Stimulated activated CD8-positive, alpha-beta memory T cell treated with anti-CD3 and anti-CD28 coated beads, Interleukin-7, amount 100 ng/mL, for 1 hour (primary cell): ENCODE data around the gene ELAVL1.
"Not testable (repeated sequence)": the region's sequence is repeated elsewhere in the genome, so short reads cannot be mapped to it uniquely, and the experiment has no call there.

ENCODE experiments used
- DNase-seq, 2 donors: peaks; one replicate each; pipeline ENCODE4 v3.0.0-alpha.2; 2020; ENCODE audit warnings: low read depth in 2 of 2

ELAVL1 gene

GRCh38 chr19:7968796-7969554 lies 36.5 kb downstream of the ELAVL1 start:
- no peak for DNase-seq

GRCh38 chr19:7968008-7968795 lies 37.2 kb downstream of the ELAVL1 start:
- DNase-seq: no peak

DNA sequence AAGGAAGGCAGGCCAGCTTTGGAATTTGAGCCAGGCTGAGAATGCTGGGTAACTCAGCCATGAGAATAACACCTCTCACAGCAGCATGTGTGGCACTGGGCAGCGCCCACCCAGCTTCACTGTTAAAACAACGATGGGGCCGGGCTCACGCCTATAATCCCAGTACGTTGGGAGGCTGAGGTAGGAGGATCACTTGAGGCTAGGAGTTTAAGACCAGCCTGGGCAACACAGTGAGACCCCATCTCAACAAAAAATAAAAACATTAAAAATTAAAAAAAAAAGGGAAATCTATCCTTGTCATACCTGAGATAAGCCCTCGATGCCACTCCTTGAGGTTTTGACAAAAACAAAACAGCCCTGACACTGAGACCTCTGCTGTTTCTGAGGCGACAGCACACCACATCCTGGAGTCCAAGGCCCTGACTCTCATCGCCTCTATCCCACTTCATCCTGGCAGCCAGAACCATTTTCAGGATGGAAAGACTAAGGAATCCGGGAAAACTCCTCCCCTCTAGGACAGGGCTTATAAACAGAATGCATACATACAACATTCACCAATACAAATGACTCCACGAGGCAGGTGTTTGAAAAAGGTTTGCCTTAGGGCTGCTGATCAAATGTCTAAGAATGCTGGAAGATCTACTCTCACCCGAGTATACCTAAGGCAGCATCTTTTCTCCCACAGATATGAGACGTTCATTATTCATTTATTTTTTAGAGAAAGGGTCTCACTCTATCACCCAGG lies 39.3 kb downstream of the ELAVL1 start:
- DNase-seq: no peak

- DNase-seq: no peak
Measured at GRCh38 chr19:7965259-7965841, 40.1 kb downstream of the ELAVL1 start.

GRCh38 chr19:7963566-7963965 lies 41.9 kb downstream of the ELAVL1 start:
- no peak for DNase-seq

- no peak for DNase-seq
Measured at GRCh38 chr19:7962644-7963268, 42.7 kb downstream of the ELAVL1 start.

GRCh38 chr19:7961920-7962626 lies 43.4 kb downstream of the ELAVL1 start:
- DNase-seq: no peak

DNA sequence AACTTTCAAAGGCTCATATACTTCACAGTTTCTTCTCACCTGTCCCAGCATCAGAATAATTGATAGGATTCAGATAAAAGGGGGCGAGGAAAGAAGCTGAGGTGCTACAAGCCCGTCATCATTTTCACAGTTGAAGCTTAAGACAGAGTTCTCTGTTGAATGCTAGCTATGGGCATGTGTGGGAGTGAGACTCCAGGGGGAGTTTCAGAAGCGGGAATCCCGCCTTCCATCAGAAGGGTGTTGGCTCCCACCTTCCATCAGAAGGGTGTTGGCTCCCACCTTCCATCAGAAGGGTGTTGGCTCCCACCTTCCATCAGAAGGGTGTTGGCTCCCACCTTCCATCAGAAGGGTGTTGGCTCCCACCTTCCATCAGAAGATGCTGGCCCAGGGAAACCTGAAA lies 44.4 kb downstream of the ELAVL1 start:
- not testable (repeated sequence) for DNase-seq

DNA sequence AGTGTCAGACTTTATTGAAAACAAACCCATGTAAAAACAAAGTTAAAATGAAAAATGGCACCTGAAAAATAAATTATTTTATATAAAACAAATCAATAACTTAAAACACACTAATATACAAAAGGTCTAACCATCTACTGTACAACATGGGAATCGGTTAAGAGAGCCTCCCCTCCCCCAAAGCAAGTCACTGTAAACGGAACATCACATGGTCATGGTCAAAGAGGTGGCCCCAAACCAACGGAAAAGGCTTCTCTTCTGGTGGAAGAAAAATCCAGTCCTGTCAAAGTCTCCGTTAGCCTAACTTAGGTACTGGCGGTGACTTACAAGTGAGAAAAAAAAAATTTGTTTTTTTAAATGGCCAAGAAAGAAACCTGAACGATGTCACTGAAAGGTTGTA lies 46.2 kb downstream of the ELAVL1 start:
- DNase-seq: no peak

DNA sequence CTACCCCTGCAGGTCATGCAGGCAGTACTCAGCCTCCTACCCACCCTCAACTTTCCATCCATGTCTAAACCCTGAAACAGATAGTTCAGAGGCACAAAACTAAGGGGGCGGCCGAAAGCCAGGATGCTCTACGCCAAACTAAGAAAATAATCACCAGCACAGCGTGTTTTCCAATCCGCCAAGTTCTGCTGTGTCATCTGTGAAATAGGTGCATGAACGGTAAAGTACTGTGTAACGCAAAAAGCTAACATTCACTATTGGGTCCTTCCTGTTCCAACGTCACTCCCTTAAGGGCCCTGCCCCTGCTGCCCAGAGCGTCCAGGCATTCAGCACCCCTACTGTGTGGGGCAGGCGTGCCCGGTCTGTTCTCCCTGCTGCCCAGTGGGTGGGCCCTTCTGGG lies 49.7 kb downstream of the ELAVL1 start:
- DNase-seq: no peak

GRCh38 chr19:7953576-7953975 lies 51.9 kb downstream of the ELAVL1 start:
- no peak for DNase-seq

DNA sequence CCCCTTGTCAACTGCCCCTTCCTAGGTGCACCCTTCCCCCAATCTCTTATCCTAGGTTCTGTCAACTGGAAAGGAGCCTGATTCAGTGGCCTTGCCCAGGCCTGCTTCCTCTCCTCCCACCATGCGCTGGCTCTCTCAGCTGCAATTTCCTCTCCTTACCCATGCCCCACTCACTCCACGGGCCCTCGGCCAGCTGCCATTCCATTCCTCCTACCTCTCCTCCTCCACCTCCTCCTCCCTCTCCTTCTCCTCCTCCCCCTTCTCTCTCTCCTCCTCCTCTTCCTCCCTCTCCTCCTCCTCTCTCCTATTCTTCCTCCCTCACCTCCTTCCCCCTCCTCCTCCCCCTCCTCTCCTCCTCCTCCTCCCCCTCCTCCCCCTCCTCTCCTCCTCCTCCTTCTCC lies 52.4 kb downstream of the ELAVL1 start:
- no peak for DNase-seq

DNA sequence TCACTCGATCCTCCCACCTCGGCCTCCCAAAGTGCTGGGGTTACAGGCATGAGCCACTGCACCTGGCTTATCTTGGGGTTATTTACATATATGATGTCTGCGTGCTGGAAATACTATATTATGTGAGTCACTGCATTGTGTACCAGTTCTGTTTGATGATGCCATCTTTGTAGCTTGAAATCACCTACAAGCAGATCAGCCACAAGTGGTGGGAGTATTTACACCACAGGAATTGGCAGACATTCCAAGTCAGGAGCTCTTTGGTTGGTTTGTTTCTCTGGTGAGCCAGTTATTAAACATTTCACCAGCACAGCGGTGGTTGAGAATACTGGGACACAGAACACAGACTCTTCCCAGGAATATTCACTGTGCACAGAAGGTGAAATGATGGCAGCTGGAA lies 57.5 kb downstream of the ELAVL1 start:
- no peak for DNase-seq

DNA sequence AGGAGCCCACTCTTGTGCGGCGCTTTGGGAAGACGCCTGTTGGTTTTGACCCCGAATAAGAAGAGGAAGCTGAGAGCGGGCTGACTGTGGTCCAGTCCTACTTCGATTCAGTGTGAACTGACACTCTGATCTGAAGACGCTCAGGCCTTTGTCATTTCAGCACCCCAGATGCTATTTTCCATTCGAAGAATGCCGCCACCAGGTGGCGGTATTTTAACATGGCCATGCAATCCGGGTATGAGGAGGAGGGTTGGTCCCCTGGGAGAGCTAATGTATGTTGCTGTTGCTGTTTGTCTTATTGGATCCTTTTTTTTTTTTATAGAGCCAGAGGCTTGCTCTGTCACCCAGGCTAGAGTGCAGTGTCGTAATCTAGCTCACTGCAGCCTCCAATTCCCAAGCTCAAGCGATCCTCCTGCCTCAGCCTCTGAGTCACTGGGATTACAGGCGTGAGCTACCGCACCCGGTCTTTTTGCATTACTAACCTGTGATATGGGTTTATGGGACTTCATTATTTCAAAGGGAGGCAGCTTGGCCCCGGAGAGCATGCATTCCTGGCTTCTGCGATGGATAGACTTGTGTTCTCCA lies 61.2 kb downstream of the ELAVL1 start:
- peak; percentile 72 for DNase-seq

- peak; percentile 95 for DNase-seq
Measured at GRCh38 chr19:7943444-7944176, 61.8 kb downstream of the ELAVL1 start, which contains the start of gene TIMM44. TSS of gene TIMM44 (minus strand) at chr19:7943666. CDS start at chr19:7943651, 15 bp downstream.

DNA sequence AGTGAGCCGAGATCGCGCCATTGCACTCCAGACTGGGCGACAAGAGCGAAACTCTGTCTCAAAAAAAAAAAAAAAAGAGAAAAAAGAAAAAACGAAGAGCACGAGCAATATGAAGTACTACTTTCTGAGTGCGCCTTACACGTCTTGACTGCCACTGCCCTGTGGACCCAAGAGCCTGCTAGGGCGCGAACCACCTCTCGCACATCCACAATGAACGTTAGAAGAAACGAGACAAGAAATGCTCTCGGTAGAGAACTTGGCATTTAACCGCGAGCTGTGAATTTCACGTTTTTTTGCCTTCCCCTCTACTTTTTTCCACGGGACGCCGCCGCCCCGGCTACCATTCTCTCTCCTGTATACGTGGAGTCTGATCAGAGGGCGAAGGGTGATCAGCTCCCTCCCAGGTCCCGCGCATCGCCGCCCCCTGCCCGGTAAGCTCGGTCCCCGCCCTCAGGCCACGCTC lies 62.4 kb downstream of the ELAVL1 start:
- DNase-seq: no peak

DNA sequence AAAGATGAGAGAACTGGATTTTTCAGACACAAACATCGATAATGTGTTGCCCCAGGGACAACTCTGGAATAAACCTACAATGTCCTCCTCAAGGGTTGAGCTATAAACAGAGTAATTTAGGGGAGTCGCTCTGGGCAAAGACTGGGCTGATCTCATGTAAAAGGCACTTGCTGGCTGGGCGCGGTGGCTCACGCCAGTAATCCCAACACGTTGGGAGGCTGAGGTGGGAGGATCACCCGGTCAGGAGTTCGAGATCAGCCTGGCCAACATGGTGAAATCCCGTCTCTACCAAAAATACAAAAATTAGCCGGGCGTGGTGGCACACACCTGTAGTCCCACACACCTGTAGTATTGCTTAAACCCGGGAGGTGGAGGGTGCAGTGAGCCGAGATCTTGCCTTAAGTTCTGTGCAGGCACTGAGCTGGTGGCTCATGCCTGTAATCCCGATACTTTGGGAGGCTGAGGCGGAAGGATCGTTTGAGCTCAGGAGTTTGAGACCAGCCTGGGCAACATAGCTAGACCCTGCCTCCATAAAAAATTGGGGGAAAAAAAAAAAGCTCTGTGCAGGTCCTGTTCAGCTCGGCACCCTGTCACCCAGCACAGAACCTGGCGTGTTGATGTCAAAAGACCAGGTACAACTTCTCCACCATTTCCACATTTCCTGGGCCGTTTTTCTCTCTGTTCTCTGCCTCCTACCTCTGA lies 63.4 kb downstream of the ELAVL1 start:
- DNase-seq: no peak

- DNase-seq: no peak
Measured at GRCh38 chr19:7940841-7941240, 64.6 kb downstream of the ELAVL1 start.

GRCh38 chr19:7934766-7935165 lies 70.7 kb downstream of the ELAVL1 start:
- no peak for DNase-seq
